Mesenchymal stem cell (in vitro differentiated cells and primary cell): ENCODE measurements around the gene FBN2.

Experiments
- DNase-seq: peaks from one replicate; pipeline ENCODE4 v3.0.0-alpha.2; 2013
- H2AFZ ChIP-seq: one replicate; pipeline ENCODE4 v1.6.1; 2013; ENCODE audit warnings: low read depth, mild to moderate bottlenecking, control low read depth, inconsistent platforms, low read length, moderate library complexity
- H2AK5ac ChIP-seq: 2 replicates; pipeline ENCODE4 v1.6.1; 2013; ENCODE audit warnings: low read length, moderate library complexity, mild to moderate bottlenecking, inconsistent platforms; ENCODE audit not compliant: severe bottlenecking
- H2BK120ac ChIP-seq: one replicate; pipeline ENCODE4 v1.6.1; 2013; ENCODE audit warnings: low read depth, mild to moderate bottlenecking, inconsistent platforms, low read length, moderate library complexity
- H2BK12ac ChIP-seq, 2 experiments: one replicate each; pipeline ENCODE4 v1.6.1; 2013; ENCODE audit warnings: inconsistent platforms in 2 of 2, low read length in 2 of 2, mild to moderate bottlenecking in 2 of 2, moderate library complexity in 2 of 2, control low read depth in 1 of 2
- H2BK15ac ChIP-seq: one replicate; pipeline ENCODE4 v1.6.1; 2013; ENCODE audit warnings: mild to moderate bottlenecking, low read depth, inconsistent platforms; ENCODE audit not compliant: poor library complexity, severe bottlenecking
- H2BK5ac ChIP-seq: 2 replicates; pipeline ENCODE4 v1.6.1; 2013; ENCODE audit warnings: low read depth, mild to moderate bottlenecking, low read length, control low read depth, inconsistent platforms; ENCODE audit not compliant: poor library complexity, severe bottlenecking
- H3K14ac ChIP-seq, 2 experiments: one replicate each; pipeline ENCODE4 v1.6.1; 2013; ENCODE audit warnings: inconsistent platforms in 2 of 2, low read length in 2 of 2, control low read depth in 1 of 2, mild to moderate bottlenecking in 1 of 2, moderate library complexity in 1 of 2
- H3K18ac ChIP-seq, 2 experiments: one replicate each; pipeline ENCODE4 v1.6.1; 2013; ENCODE audit warnings: inconsistent platforms in 2 of 2, low read length in 2 of 2, control low read depth in 1 of 2, low read depth in 1 of 2, mild to moderate bottlenecking in 1 of 2
- H3K23ac ChIP-seq, 2 experiments: one replicate each; pipeline ENCODE4 v1.6.1; 2013; ENCODE audit warnings: inconsistent platforms in 2 of 2, low read length in 2 of 2, mild to moderate bottlenecking in 2 of 2, moderate library complexity in 2 of 2, control low read depth in 1 of 2
- H3K27ac ChIP-seq: 2 replicates; pipeline ENCODE4 v1.5.1; 2013; ENCODE audit warnings: mild to moderate bottlenecking, moderate library complexity, low read length, control low read depth, inconsistent platforms; ENCODE audit not compliant: poor library complexity, severe bottlenecking
- H3K27me3 ChIP-seq, 2 experiments: 2 replicates each; pipeline versions ENCODE4 v1.6.1 to v1.7.0; 2013; ENCODE audit warnings: low read length in 2 of 2, mild to moderate bottlenecking in 2 of 2, moderate library complexity in 2 of 2, control low read depth in 1 of 2, inconsistent platforms in 1 of 2; ENCODE audit not compliant: control insufficient read depth in 1 of 2, insufficient read depth in 1 of 2
- H3K36me3 ChIP-seq, 2 experiments: 2 replicates each; pipeline versions ENCODE4 v1.6.1 to v1.7.0; 2013; ENCODE audit warnings: low read length in 2 of 2, control low read depth in 1 of 2, inconsistent platforms in 1 of 2, low read depth in 1 of 2, mild to moderate bottlenecking in 1 of 2; ENCODE audit not compliant: insufficient read depth in 2 of 2, control insufficient read depth in 1 of 2
- H3K4ac ChIP-seq, 2 experiments: one replicate each; pipeline ENCODE4 v1.6.1; 2013; ENCODE audit warnings: inconsistent platforms in 2 of 2, low read length in 2 of 2, mild to moderate bottlenecking in 2 of 2, moderate library complexity in 2 of 2, control low read depth in 1 of 2, low read depth in 1 of 2
- H3K4me1 ChIP-seq: 2 replicates; pipeline ENCODE4 v1.6.1; 2013; ENCODE audit warnings: low read depth, low read length, control low read depth; ENCODE audit not compliant: control insufficient read depth, insufficient read depth
- H3K4me2 ChIP-seq: 2 replicates; pipeline ENCODE4 v1.6.1; 2013; ENCODE audit warnings: low read length, mild to moderate bottlenecking, inconsistent platforms; ENCODE audit not compliant: poor library complexity, severe bottlenecking
- H3K4me3 ChIP-seq, 2 experiments: 2 replicates each; pipeline versions ENCODE4 v1.5.1 to v1.7.0; 2013; ENCODE audit warnings: low read length in 2 of 2, mild to moderate bottlenecking in 2 of 2, control low read depth in 1 of 2, low read depth in 1 of 2; ENCODE audit not compliant: insufficient read depth in 1 of 2
- H3K79me1 ChIP-seq: replicated peaks from 2 replicates; pipeline ENCODE4 v1.6.1; 2013; ENCODE audit warnings: mild to moderate bottlenecking, control low read depth, low read length, inconsistent platforms; ENCODE audit not compliant: poor library complexity, severe bottlenecking
- H3K9ac ChIP-seq: 2 replicates; pipeline ENCODE4 v1.7.0; 2013; ENCODE audit warnings: mild to moderate bottlenecking, low read length, moderate library complexity
- H3K9me3 ChIP-seq: 2 replicates; pipeline ENCODE4 v1.7.0; 2013; ENCODE audit warnings: mild to moderate bottlenecking, low read length; ENCODE audit not compliant: control insufficient read depth
- H4K8ac ChIP-seq: one replicate; pipeline ENCODE4 v1.6.1; 2013; ENCODE audit warnings: inconsistent platforms, mild to moderate bottlenecking, low read length, moderate library complexity
- H4K91ac ChIP-seq: one replicate; pipeline ENCODE4 v1.6.1; 2013; ENCODE audit warnings: mild to moderate bottlenecking, low read length, inconsistent platforms
- WGBS: methylation state at CpG from one replicate; pipeline ENCODE4 v1.1.7; 2013; ENCODE audit warnings: mixed read lengths; 5-methylcytosine and 5-hydroxymethylcytosine counted together

The FBN2 gene

GRCh38 chr5:128220841-128221240 lies 317.2 kb downstream of the FBN2 start:
- no peak overlapping the region for H3K14ac ChIP-seq
- H3K18ac ChIP-seq = no peak overlapping the region
- H3K4me3 ChIP-seq = no peak overlapping the region
- H4K8ac ChIP-seq = no peak overlapping the region
- no peak overlapping the region for H4K91ac ChIP-seq
- H2BK120ac ChIP-seq = no peak overlapping the region
- H3K9ac ChIP-seq = no peak overlapping the region
- no peaks in the 10 kb centered on the region for H3K79me1 ChIP-seq
- no peak overlapping the region for H3K23ac ChIP-seq
- peaks cover 0 to 9% of the 10 kb centered on the region in 2 experiments for H3K27me3 ChIP-seq
- no peak overlapping the region for H2BK5ac ChIP-seq
- DNase-seq = no peak
- no peak overlapping the region for H2BK12ac ChIP-seq
- 100% methylated on average over 1 of the region's 2 CpGs for WGBS
- H3K27ac ChIP-seq = no peak overlapping the region
- no peaks in the 10 kb centered on the region for H3K36me3 ChIP-seq
- H3K4ac ChIP-seq = no peak overlapping the region
- H2AFZ ChIP-seq = no peak overlapping the region
- H3K4me2 ChIP-seq = no peak overlapping the region
- no peak overlapping the region for H2BK15ac ChIP-seq
- H2AK5ac ChIP-seq = no peak overlapping the region
- no peaks in the 10 kb centered on the region for H3K9me3 ChIP-seq
- H3K4me1 ChIP-seq = peaks cover 15% of the 10 kb centered on the region

- Histone ChIP-seq H2BK12ac (no peak overlapping the region), H3K4ac (no peak overlapping the region)
Measured at GRCh38 chr5:128216860-128217531, 321.0 kb downstream of the FBN2 start.

GRCh38 chr5:128216285-128216684 lies 321.8 kb downstream of the FBN2 start:
- no peak overlapping the region for H2BK12ac ChIP-seq
- H2BK5ac ChIP-seq = no peak overlapping the region
- 94% methylated on average over 7 of the region's 7 CpGs for WGBS
- H2AK5ac ChIP-seq = no peak overlapping the region
- no peak overlapping the region for H4K8ac ChIP-seq
- H3K27ac ChIP-seq = no peak overlapping the region
- no peak overlapping the region for H2BK120ac ChIP-seq
- H3K27me3 ChIP-seq = no peaks in the 10 kb centered on the region
- no peaks in the 10 kb centered on the region for H3K36me3 ChIP-seq
- H3K14ac ChIP-seq = no peak overlapping the region
- H3K9ac ChIP-seq = no peak overlapping the region
- no peak overlapping the region for H3K4me3 ChIP-seq
- no peak overlapping the region for H3K18ac ChIP-seq
- no peaks in the 10 kb centered on the region for H3K79me1 ChIP-seq
- H4K91ac ChIP-seq = no peak overlapping the region
- no peaks in the 10 kb centered on the region for H3K9me3 ChIP-seq
- H3K4me1 ChIP-seq = peaks cover 14% of the 10 kb centered on the region
- H3K4ac ChIP-seq = no peak overlapping the region
- H2BK15ac ChIP-seq = no peak overlapping the region
- H3K23ac ChIP-seq = no peak overlapping the region
- no peak overlapping the region for H3K4me2 ChIP-seq
- H2AFZ ChIP-seq = no peak overlapping the region
- no peak for DNase-seq

More at GRCh38 chr5:128216860-128217531, 321.0 kb downstream of the FBN2 start:
- no peak overlapping the region for H2BK120ac ChIP-seq
- no peak overlapping the region for H2AK5ac ChIP-seq
- H3K18ac ChIP-seq = no peak overlapping the region
- no peak overlapping the region for H3K4me3 ChIP-seq
- H2BK15ac ChIP-seq = no peak overlapping the region
- peaks cover 14% of the 10 kb centered on the region for H3K4me1 ChIP-seq
- no peaks in the 10 kb centered on the region for H3K9me3 ChIP-seq
- no peak overlapping the region for H3K23ac ChIP-seq
- DNase-seq = no peak
- peak overlapping the region; percentile 39 for H3K9ac ChIP-seq
- peak overlapping the region; percentile 17 for H3K27ac ChIP-seq
- H4K8ac ChIP-seq = no peak overlapping the region
- H2BK5ac ChIP-seq = no peak overlapping the region
- H4K91ac ChIP-seq = no peak overlapping the region
- H2AFZ ChIP-seq = no peak overlapping the region
- WGBS = 82% methylated on average over 15 of the region's 15 CpGs
- H3K4me2 ChIP-seq = no peak overlapping the region
- H3K27me3 ChIP-seq = no peaks in the 10 kb centered on the region
- H3K79me1 ChIP-seq = no peaks in the 10 kb centered on the region
- H3K36me3 ChIP-seq = no peaks in the 10 kb centered on the region
- H3K14ac ChIP-seq = no peak overlapping the region

GRCh38 chr5:128213833-128214232 lies 324.2 kb downstream of the FBN2 start:
- Histone ChIP-seq H3K4me3 (no peak overlapping the region), H4K91ac (no peak overlapping the region), H3K4me1 (peaks cover 14% of the 10 kb centered on the region), H2BK5ac (no peak overlapping the region), H3K9ac (peak overlapping the region; percentile 67), H2AFZ (no peak overlapping the region), H3K79me1 (no peaks in the 10 kb centered on the region), H3K27me3 (no peaks in the 10 kb centered on the region), H3K36me3 (no peaks in the 10 kb centered on the region), H2BK12ac (no peak overlapping the region), H2AK5ac (no peak overlapping the region), H3K9me3 (no peaks in the 10 kb centered on the region), H2BK15ac (no peak overlapping the region), H3K4ac (no peak overlapping the region), H4K8ac (no peak overlapping the region), H3K27ac (no peak overlapping the region), H3K18ac (no peak overlapping the region), H2BK120ac (no peak overlapping the region), H3K4me2 (no peak overlapping the region), H3K14ac (no peak overlapping the region), H3K23ac (no peak overlapping the region)
- no peak for DNase-seq
- WGBS = 90% methylated on average over 2 of the region's 5 CpGs
